ENCODE measurements around the gene OBP2A.
"Not testable (repeated sequence)": the region's sequence is repeated elsewhere in the genome, so short reads cannot be mapped to it uniquely, and the experiment has no call there.

OBP2A gene

GRCh38 chr9:135524130-135524861 is 21.6 kb upstream of the OBP2A start:
- H3K27ac ChIP-seq (ENCODE audit: low read length), result no peak overlapping the region
- H3K9ac ChIP-seq (ENCODE audit: low read length), result no peak overlapping the region
- H3K36me3 ChIP-seq (ENCODE audit: control insufficient read depth, low read depth, low read length), result no peaks in the 10 kb centered on the region
- H3K27me3 ChIP-seq (ENCODE audit: control insufficient read depth, insufficient read depth, low read length), result no peaks in the 10 kb centered on the region
- H3K9me3 ChIP-seq (ENCODE audit: control insufficient read depth, low read depth, low read length), result no peaks in the 10 kb centered on the region
- no peak overlapping the region for H3K4me3 ChIP-seq (ENCODE audit: low read length)
- H3K4me1 ChIP-seq (ENCODE audit: control insufficient read depth, low read depth, low read length), result peaks cover 5% of the 10 kb centered on the region

GRCh38 chr9:135525241-135526088 is 20.5 kb upstream of the OBP2A start:
- Histone ChIP-seq H3K9me3 (ENCODE audit: control insufficient read depth, low read depth, low read length) (no peaks in the 10 kb centered on the region), H3K27me3 (ENCODE audit: control insufficient read depth, insufficient read depth, low read length) (no peaks in the 10 kb centered on the region), H3K4me1 (ENCODE audit: control insufficient read depth, low read depth, low read length) (peaks cover 5% of the 10 kb centered on the region), H3K36me3 (ENCODE audit: control insufficient read depth, low read depth, low read length) (no peaks in the 10 kb centered on the region), H3K9ac (ENCODE audit: low read length) (no peak overlapping the region), H3K4me3 (ENCODE audit: low read length) (no peak overlapping the region), H3K27ac (ENCODE audit: low read length) (no peak overlapping the region)

GRCh38 chr9:135526089-135526729 is 19.7 kb upstream of the OBP2A start:
- Histone ChIP-seq H3K27me3 (ENCODE audit: control insufficient read depth, insufficient read depth, low read length) (no peaks in the 10 kb centered on the region), H3K4me3 (ENCODE audit: low read length) (no peak overlapping the region), H3K36me3 (ENCODE audit: control insufficient read depth, low read depth, low read length) (no peaks in the 10 kb centered on the region), H3K4me1 (ENCODE audit: control insufficient read depth, low read depth, low read length) (peaks cover 5% of the 10 kb centered on the region), H3K27ac (ENCODE audit: low read length) (no peak overlapping the region), H3K9ac (ENCODE audit: low read length) (no peak overlapping the region), H3K9me3 (ENCODE audit: control insufficient read depth, low read depth, low read length) (no peaks in the 10 kb centered on the region)

- no peaks in the 10 kb centered on the region for H3K27me3 ChIP-seq (ENCODE audit: control insufficient read depth, insufficient read depth, low read length)
- no peaks in the 10 kb centered on the region for H3K9me3 ChIP-seq (ENCODE audit: control insufficient read depth, low read depth, low read length)
- peaks cover 5% of the 10 kb centered on the region for H3K4me1 ChIP-seq (ENCODE audit: control insufficient read depth, low read depth, low read length)
- H3K27ac ChIP-seq (ENCODE audit: low read length), result no peak overlapping the region
- H3K4me3 ChIP-seq (ENCODE audit: low read length), result no peak overlapping the region
- H3K36me3 ChIP-seq (ENCODE audit: control insufficient read depth, low read depth, low read length), result no peaks in the 10 kb centered on the region
- no peak overlapping the region for H3K9ac ChIP-seq (ENCODE audit: low read length)
Observed at GRCh38 chr9:135526730-135527571, 19.0 kb upstream of the OBP2A start.

- not testable (repeated sequence) for H3K9me3 ChIP-seq (ENCODE audit: control insufficient read depth, low read depth, low read length); H3K27ac ChIP-seq (ENCODE audit: low read length); H3K4me1 ChIP-seq (ENCODE audit: control insufficient read depth, low read depth, low read length); H3K36me3 ChIP-seq (ENCODE audit: control insufficient read depth, low read depth, low read length); H3K9ac ChIP-seq (ENCODE audit: low read length); H3K4me3 ChIP-seq (ENCODE audit: low read length); H3K27me3 ChIP-seq (ENCODE audit: control insufficient read depth, insufficient read depth, low read length)
Observed at GRCh38 chr9:135528842-135529435, 17.0 kb upstream of the OBP2A start.

- Histone ChIP-seq H3K27ac (ENCODE audit: low read length) (no peak overlapping the region), H3K4me1 (ENCODE audit: control insufficient read depth, low read depth, low read length) (peaks cover 5% of the 10 kb centered on the region), H3K9ac (ENCODE audit: low read length) (no peak overlapping the region), H3K36me3 (ENCODE audit: control insufficient read depth, low read depth, low read length) (no peaks in the 10 kb centered on the region), H3K27me3 (ENCODE audit: control insufficient read depth, insufficient read depth, low read length) (no peaks in the 10 kb centered on the region), H3K9me3 (ENCODE audit: control insufficient read depth, low read depth, low read length) (no peaks in the 10 kb centered on the region), H3K4me3 (ENCODE audit: low read length) (no peak overlapping the region)
Observed at GRCh38 chr9:135530146-135530545, 15.8 kb upstream of the OBP2A start.

- Histone ChIP-seq H3K4me1 (ENCODE audit: control insufficient read depth, low read depth, low read length) (peaks cover 5% of the 10 kb centered on the region), H3K27ac (ENCODE audit: low read length) (no peak overlapping the region), H3K36me3 (ENCODE audit: control insufficient read depth, low read depth, low read length) (no peaks in the 10 kb centered on the region), H3K9me3 (ENCODE audit: control insufficient read depth, low read depth, low read length) (no peaks in the 10 kb centered on the region), H3K9ac (ENCODE audit: low read length) (no peak overlapping the region), H3K27me3 (ENCODE audit: control insufficient read depth, insufficient read depth, low read length) (no peaks in the 10 kb centered on the region), H3K4me3 (ENCODE audit: low read length) (no peak overlapping the region)
Observed at GRCh38 chr9:135531096-135531495, 14.8 kb upstream of the OBP2A start.

- Histone ChIP-seq H3K9ac (ENCODE audit: low read length) (no peak overlapping the region), H3K27me3 (ENCODE audit: control insufficient read depth, insufficient read depth, low read length) (no peaks in the 10 kb centered on the region), H3K4me1 (ENCODE audit: control insufficient read depth, low read depth, low read length) (no peaks in the 10 kb centered on the region), H3K36me3 (ENCODE audit: control insufficient read depth, low read depth, low read length) (no peaks in the 10 kb centered on the region), H3K27ac (ENCODE audit: low read length) (no peak overlapping the region), H3K9me3 (ENCODE audit: control insufficient read depth, low read depth, low read length) (no peaks in the 10 kb centered on the region), H3K4me3 (ENCODE audit: low read length) (no peak overlapping the region)
Observed at GRCh38 chr9:135533113-135533512, 12.8 kb upstream of the OBP2A start.

- H3K36me3 ChIP-seq (ENCODE audit: control insufficient read depth, low read depth, low read length), result no peaks in the 10 kb centered on the region
- no peaks in the 10 kb centered on the region for H3K27me3 ChIP-seq (ENCODE audit: control insufficient read depth, insufficient read depth, low read length)
- no peak overlapping the region for H3K9ac ChIP-seq (ENCODE audit: low read length)
- no peaks in the 10 kb centered on the region for H3K9me3 ChIP-seq (ENCODE audit: control insufficient read depth, low read depth, low read length)
- H3K4me1 ChIP-seq (ENCODE audit: control insufficient read depth, low read depth, low read length), result no peaks in the 10 kb centered on the region
- H3K4me3 ChIP-seq (ENCODE audit: low read length), result no peak overlapping the region
- no peak overlapping the region for H3K27ac ChIP-seq (ENCODE audit: low read length)
Observed at GRCh38 chr9:135533674-135534073, 12.3 kb upstream of the OBP2A start.

- H3K27me3 ChIP-seq (ENCODE audit: control insufficient read depth, insufficient read depth, low read length); H3K4me1 ChIP-seq (ENCODE audit: control insufficient read depth, low read depth, low read length); H3K27ac ChIP-seq (ENCODE audit: low read length); H3K36me3 ChIP-seq (ENCODE audit: control insufficient read depth, low read depth, low read length); H3K4me3 ChIP-seq (ENCODE audit: low read length); H3K9ac ChIP-seq (ENCODE audit: low read length); H3K9me3 ChIP-seq (ENCODE audit: control insufficient read depth, low read depth, low read length): not testable (repeated sequence)
Observed at GRCh38 chr9:135534192-135534711, 11.7 kb upstream of the OBP2A start.

Data from iPS-18a (cell line).